Activated T-cell treated with anti-CD3 and anti-CD28 coated beads for 24 hours (primary cell): Measurements from ENCODE around the gene MRPL17.
"Not testable (repeated sequence)": the region's sequence is repeated elsewhere in the genome, so short reads cannot be mapped to it uniquely, and the experiment has no call there.

ENCODE experiments used
- DNase-seq: peaks from one replicate; pipeline ENCODE4 v3.0.0-alpha.2; 2020; ENCODE audit warnings: low read depth

Gene MRPL17

GRCh38 chr11:6682936-6683861, at the start of gene MRPL17:
TSS of gene MRPL17 (minus strand) at chr11:6683340. CDS start at chr11:6683296, 44 bp downstream.
- peak; percentile 100 for DNase-seq

- DNase-seq: no peak
Observed at GRCh38 chr11:6727971-6728760, 45.0 kb upstream of the MRPL17 start.

GRCh38 chr11:6725386-6725896, 42.3 kb upstream of the MRPL17 start:
- DNase-seq: no peak

GRCh38 chr11:6724013-6724412, 40.9 kb upstream of the MRPL17 start:
- DNase-seq: no peak

GRCh38 chr11:6721343-6721742, 38.2 kb upstream of the MRPL17 start:
- no peak for DNase-seq

GRCh38 chr11:6719576-6719975, 36.4 kb upstream of the MRPL17 start:
- no peak for DNase-seq

GRCh38 chr11:6717426-6717825, 34.3 kb upstream of the MRPL17 start:
- no peak for DNase-seq

- peak; percentile 30 for DNase-seq
Observed at GRCh38 chr11:6711552-6711951, 28.4 kb upstream of the MRPL17 start.

GRCh38 chr11:6708876-6709275, 25.7 kb upstream of the MRPL17 start:
- DNase-seq: no peak

GRCh38 chr11:6705905-6706535, 22.9 kb upstream of the MRPL17 start:
- no peak for DNase-seq

GRCh38 chr11:6703247-6704063, 20.3 kb upstream of the MRPL17 start:
- no peak for DNase-seq

GRCh38 chr11:6701955-6702354, 18.8 kb upstream of the MRPL17 start:
- DNase-seq: not testable (repeated sequence)

- no peak for DNase-seq
Observed at GRCh38 chr11:6695377-6695776, 12.2 kb upstream of the MRPL17 start.

- DNase-seq: no peak
Observed at GRCh38 chr11:6694229-6694535, 11.0 kb upstream of the MRPL17 start.

GRCh38 chr11:6693342-6694228, 10.4 kb upstream of the MRPL17 start:
- DNase-seq: peak; percentile 58

GRCh38 chr11:6692128-6692527, 9.0 kb upstream of the MRPL17 start:
- no peak for DNase-seq

GRCh38 chr11:6690431-6691132, 7.4 kb upstream of the MRPL17 start:
- DNase-seq: not testable (repeated sequence)

GRCh38 chr11:6687876-6688275, 4.7 kb upstream of the MRPL17 start:
- DNase-seq: no peak

GRCh38 chr11:6686006-6686405, 2.9 kb upstream of the MRPL17 start:
- DNase-seq: no peak

GRCh38 chr11:6684068-6684467, 928 bp upstream of the MRPL17 start:
- DNase-seq: not testable (repeated sequence)
